Ishikawa (cell line): ENCODE results near the gene PEX26.

Experiments
- CEBPB ChIP-seq: IDR thresholded peaks from 2 replicates; pipeline ENCODE4 v1.6.1; 2012
- CREB1 ChIP-seq: IDR thresholded peaks from 2 replicates; pipeline ENCODE4 v1.6.1; 2012; ENCODE audit warnings: low read depth
- EGR1 ChIP-seq: IDR thresholded peaks from 2 replicates; pipeline ENCODE4 v1.6.1; 2012
- EP300 ChIP-seq: IDR thresholded peaks from 2 replicates; pipeline ENCODE4 v1.6.1; 2012; ENCODE audit warnings: borderline replicate concordance
- FOXM1 ChIP-seq: IDR thresholded peaks from 2 replicates; pipeline ENCODE4 v1.6.1; 2012; ENCODE audit warnings: low read depth, borderline replicate concordance
- NFIC ChIP-seq: IDR thresholded peaks from 2 replicates; pipeline ENCODE4 v1.6.1; 2012
- RAD21 ChIP-seq: IDR thresholded peaks from 2 replicates; pipeline ENCODE4 v1.6.1; 2012; ENCODE audit warnings: low read depth
- TAF1 ChIP-seq: IDR thresholded peaks from 2 replicates; pipeline ENCODE4 v1.6.1; 2012; ENCODE audit warnings: low read depth, mild to moderate bottlenecking
- TCF12 ChIP-seq: IDR thresholded peaks from 2 replicates; pipeline ENCODE4 v1.6.1; 2012; ENCODE audit warnings: low read depth
- TEAD4 ChIP-seq: IDR thresholded peaks from 2 replicates; pipeline ENCODE4 v1.6.1; 2012
- YY1 ChIP-seq: IDR thresholded peaks from 2 replicates; pipeline ENCODE4 v1.6.1; 2012; ENCODE audit warnings: low read depth
- ZBTB7A ChIP-seq: IDR thresholded peaks from 2 replicates; pipeline ENCODE4 v1.6.1; 2012; ENCODE audit warnings: low read depth
- TF ChIP-seq, protein P1 (sequence below): IDR thresholded peaks from 2 replicates; pipeline ENCODE4 v1.6.1; 2012
- TF ChIP-seq, protein P2 (sequence below): IDR thresholded peaks from 2 replicates; pipeline ENCODE4 v1.6.1; 2012; ENCODE audit warnings: low read depth, mild to moderate bottlenecking
- TF ChIP-seq, protein P3 (sequence below): IDR thresholded peaks from 2 replicates; pipeline ENCODE4 v1.6.1; 2012

PEX26 gene

DNA sequence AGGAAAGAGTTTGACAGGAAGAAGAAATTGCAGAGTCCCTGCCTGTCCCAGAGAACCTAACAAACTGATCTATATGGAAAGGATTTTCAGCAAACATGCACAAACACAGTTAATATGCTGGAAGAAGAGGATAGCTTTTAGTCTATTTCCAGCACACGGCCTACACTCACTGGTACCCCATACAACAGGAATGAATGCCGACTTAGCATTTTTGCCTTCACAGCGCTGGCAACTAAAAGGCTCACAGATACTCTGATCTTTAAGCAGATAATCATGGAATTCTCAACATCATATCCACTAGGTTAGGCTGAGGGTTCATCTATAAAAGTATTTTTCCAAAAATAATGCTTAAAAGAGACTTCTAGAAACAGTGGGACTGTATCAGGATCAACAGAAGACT is 23.0 kb downstream of the PEX26 start:
- TF ChIP-seq CREB1 = no peak
- no peak for TF ChIP-seq RAD21
- TF ChIP-seq, protein P1, sequence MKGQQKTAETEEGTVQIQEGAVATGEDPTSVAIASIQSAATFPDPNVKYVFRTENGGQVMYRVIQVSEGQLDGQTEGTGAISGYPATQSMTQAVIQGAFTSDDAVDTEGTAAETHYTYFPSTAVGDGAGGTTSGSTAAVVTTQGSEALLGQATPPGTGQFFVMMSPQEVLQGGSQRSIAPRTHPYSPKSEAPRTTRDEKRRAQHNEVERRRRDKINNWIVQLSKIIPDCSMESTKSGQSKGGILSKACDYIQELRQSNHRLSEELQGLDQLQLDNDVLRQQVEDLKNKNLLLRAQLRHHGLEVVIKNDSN = no peak
- TF ChIP-seq, protein P2, sequence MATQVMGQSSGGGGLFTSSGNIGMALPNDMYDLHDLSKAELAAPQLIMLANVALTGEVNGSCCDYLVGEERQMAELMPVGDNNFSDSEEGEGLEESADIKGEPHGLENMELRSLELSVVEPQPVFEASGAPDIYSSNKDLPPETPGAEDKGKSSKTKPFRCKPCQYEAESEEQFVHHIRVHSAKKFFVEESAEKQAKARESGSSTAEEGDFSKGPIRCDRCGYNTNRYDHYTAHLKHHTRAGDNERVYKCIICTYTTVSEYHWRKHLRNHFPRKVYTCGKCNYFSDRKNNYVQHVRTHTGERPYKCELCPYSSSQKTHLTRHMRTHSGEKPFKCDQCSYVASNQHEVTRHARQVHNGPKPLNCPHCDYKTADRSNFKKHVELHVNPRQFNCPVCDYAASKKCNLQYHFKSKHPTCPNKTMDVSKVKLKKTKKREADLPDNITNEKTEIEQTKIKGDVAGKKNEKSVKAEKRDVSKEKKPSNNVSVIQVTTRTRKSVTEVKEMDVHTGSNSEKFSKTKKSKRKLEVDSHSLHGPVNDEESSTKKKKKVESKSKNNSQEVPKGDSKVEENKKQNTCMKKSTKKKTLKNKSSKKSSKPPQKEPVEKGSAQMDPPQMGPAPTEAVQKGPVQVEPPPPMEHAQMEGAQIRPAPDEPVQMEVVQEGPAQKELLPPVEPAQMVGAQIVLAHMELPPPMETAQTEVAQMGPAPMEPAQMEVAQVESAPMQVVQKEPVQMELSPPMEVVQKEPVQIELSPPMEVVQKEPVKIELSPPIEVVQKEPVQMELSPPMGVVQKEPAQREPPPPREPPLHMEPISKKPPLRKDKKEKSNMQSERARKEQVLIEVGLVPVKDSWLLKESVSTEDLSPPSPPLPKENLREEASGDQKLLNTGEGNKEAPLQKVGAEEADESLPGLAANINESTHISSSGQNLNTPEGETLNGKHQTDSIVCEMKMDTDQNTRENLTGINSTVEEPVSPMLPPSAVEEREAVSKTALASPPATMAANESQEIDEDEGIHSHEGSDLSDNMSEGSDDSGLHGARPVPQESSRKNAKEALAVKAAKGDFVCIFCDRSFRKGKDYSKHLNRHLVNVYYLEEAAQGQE = no peak
- no peak for TF ChIP-seq TCF12
- TF ChIP-seq TEAD4 = no peak
- TF ChIP-seq, protein P3, sequence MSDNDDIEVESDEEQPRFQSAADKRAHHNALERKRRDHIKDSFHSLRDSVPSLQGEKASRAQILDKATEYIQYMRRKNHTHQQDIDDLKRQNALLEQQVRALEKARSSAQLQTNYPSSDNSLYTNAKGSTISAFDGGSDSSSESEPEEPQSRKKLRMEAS = no peak
- TF ChIP-seq EGR1 = no peak
- TF ChIP-seq CEBPB = no peak
- no peak for TF ChIP-seq NFIC
- no peak for TF ChIP-seq ZBTB7A

DNA sequence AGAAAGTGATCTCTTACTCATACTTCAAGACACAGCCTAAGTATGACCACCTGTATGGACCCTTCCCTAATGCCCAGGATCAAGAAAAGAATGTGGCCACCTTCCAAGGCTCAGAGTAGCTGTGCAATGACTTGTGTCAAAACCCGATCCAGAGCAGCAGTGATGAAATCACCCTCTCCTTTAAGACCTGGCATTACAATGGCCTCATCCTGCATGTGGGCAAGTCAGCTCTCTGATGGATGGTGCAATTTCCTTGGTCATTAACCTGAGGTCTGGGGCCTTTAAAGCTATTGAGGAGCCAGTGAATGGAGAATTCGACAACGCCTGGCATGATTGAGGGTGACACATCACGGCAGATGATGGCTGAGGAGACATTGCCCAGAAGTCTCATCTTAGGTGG is 23.7 kb downstream of the PEX26 start:
- TF ChIP-seq ZBTB7A (no peak), TEAD4 (peak; percentile 16), TCF12 (no peak; the same call in 1 of the 2 replicates), FOXM1 (no peak), NFIC (no peak; the same call in 1 of the 2 replicates), EP300 (no peak; the same call in 1 of the 2 replicates), CEBPB (peak; percentile 86), YY1 (no peak), CREB1 (no peak), RAD21 (no peak), EGR1 (no peak), TAF1 (no peak)
- TF ChIP-seq, protein P1 = no peak
- TF ChIP-seq, protein P2 = no peak
- TF ChIP-seq, protein P3 = 0 out of 2 replicates have a peak, but pooled peaks have one; percentile 65

DNA sequence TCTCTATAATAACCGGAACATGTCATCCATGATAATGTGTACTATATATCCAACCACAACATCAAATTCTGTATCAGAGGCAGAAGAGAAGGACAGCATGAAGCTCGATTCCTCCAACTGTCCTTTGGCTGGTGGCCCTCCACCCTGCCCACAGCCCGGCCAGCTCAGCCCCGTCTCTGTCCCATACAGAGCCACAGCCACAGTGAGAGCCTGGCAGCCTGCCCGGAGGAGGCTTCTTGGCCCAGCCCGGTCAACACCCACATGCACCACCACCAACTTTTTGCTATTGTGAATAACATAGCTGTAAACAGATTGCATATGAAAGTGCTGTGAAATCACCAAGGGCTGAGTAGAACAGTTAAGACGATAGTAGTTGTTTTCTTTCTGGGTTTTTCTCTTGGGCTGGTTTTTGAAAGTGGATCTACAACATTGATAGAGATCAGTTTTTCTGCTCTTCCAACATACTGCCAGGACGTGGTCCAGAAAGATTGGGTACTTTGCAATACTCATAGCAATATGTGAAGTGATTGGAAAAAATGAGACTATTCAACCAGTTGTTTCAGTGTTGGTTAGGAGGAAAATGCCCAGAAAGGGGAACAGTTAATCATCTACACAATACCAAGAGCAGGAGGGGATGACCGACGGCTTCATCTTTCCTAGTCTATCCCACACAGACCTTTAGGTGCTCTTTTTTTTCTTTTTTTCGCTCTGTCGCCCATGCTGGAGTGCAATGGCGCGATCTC is 25.9 kb downstream of the PEX26 start:
- TF ChIP-seq NFIC (no peak), EGR1 (no peak), CEBPB (no peak), TCF12 (no peak), TAF1 (no peak), RAD21 (no peak), YY1 (no peak), ZBTB7A (no peak), EP300 (no peak), TEAD4 (no peak), FOXM1 (no peak), CREB1 (no peak)
- TF ChIP-seq, protein P3 = no peak
- TF ChIP-seq, protein P2 = no peak
- TF ChIP-seq, protein P1 = no peak
